ENCODE data around the gene CD177. TPM values are rescaled to one million over a fixed set of nuclear protein-coding genes. Genes with fewer than 3 reads are reported as not detected.

The CD177 gene
- not detected in 2 replicates for total RNA-seq

GRCh38 chr19:43353606-43354304 lies at the start of gene CD177:
TSS of gene CD177 (plus strand) at chr19:43353686. CDS start at chr19:43353715, 29 bp downstream.

Other genes with a start within 250 kb of the CD177 start
- gene PSG5, start 167.2 kb upstream of the CD177 start, total RNA-seq, result 0.89 and 1.9 TPM in 2 replicates
- gene PSG4, start 148.0 kb upstream of the CD177 start, total RNA-seq, result 0.30 and 11.0 TPM in 2 replicates
- gene PSG9, start 84.2 kb upstream of the CD177 start, total RNA-seq, result not detected in 2 replicates
- not detected in 2 replicates for gene TEX101, start 61.2 kb downstream of the CD177 start, total RNA-seq
- 0.09 TPM in 1 of 2 replicates, not detected in the other for gene LYPD3, start 111.9 kb downstream of the CD177 start, total RNA-seq
- 14.7 and 21.1 TPM in 2 replicates for gene PHLDB3, start 151.1 kb downstream of the CD177 start, total RNA-seq
- 49.8 and 63.5 TPM in 2 replicates for gene ETHE1, start 173.5 kb downstream of the CD177 start, total RNA-seq
- 0.09 and 0.30 TPM in 2 replicates for gene ZNF575, start 179.5 kb downstream of the CD177 start, total RNA-seq
- 10.8 and 11.9 TPM in 2 replicates for gene XRCC1, start 221.8 kb downstream of the CD177 start, total RNA-seq
- gene PINLYP, start 222.1 kb downstream of the CD177 start, total RNA-seq, result 0.30 and 0.69 TPM in 2 replicates
- 24.9 and 34.3 TPM in 2 replicates for gene IRGQ, start 242.4 kb downstream of the CD177 start, total RNA-seq
- 7.7 and 10.9 TPM in 2 replicates for gene ZNF576, start 242.9 kb downstream of the CD177 start, total RNA-seq

All from smooth muscle cell of the umbilical artery (primary cell).